ENCODE measurements around the gene MXRA8.

The MXRA8 gene

DNA sequence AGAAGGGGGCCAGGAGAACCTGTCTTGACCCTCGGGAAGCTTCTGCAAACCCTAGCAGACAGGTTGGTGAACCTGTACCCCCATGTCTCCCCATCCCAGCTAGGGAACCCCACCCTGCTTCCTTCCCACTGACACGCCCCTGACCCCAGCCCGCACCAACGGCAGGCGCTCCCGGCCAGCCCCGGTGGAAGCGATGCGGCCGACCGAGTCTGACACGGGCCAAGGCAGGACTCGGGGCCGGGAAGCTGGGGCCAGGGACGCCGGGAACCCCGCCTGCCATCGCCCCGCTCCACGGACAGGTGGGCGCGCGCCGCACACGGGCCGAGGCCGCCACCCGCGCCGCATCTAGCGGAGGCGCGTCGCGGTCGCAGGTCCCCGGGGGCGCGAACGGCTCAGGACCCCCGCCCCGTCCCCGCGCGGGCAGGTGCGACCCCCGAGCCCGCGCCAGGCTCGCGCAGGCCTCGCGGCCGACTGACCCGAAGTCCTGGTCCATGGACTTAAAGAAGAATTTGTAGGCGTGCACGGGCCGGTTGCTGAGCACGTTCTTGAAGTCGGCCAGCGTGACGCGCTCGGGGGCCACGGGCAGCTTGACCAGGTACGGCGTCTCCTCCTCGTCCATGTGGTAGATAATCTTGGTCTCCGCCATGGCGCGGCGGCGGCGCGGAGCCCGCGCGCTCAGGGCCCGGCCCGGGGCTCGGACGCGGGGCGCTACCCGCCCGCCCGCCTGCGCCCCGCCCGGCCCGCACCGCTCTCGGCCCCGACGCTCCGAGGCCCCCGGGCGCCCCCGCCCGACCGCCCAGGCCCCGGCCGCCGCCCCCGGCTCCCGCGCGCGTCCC is 9.7 kb downstream of the MXRA8 start:
- DNase-seq (ENCODE audit: low spot score) = no peak

DNA sequence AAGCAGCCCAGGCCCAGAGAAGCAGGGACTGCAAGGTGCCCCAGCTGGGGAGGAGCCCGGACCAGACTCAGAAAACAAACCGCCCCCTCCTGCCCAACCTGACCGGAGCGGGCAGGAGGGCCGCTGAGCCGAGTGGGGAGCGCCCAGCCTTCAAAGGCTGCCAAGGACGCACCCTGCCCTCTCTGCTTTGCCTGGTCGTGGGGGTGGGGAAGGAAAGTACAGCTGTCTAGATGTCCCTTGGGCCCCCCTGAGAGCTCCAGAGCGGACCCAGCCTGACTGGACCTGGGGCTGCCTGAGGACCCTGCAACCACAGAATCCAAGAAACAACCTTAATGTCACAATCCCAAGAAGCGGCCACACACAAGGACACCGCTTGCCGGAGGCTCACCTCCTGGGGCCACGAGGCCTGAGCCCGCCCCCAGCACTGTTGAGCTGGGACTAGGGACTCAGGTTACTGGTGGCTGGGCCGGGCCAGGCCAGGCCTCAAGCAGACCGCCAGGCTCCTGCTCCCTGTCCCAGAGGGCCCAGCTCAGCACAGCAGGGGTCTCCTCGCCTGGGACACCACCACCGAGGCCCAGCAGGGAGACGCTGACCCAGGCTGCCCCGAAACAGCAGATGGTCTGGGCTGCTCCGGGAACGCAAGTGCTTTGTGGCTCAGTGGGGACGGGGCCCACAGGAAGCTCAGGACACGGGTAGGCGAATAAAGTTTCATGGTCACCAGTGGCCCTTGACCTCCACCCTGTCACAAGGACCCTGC is 10.5 kb downstream of the MXRA8 start:
- peak; percentile 81 for DNase-seq (ENCODE audit: low spot score)

DNA sequence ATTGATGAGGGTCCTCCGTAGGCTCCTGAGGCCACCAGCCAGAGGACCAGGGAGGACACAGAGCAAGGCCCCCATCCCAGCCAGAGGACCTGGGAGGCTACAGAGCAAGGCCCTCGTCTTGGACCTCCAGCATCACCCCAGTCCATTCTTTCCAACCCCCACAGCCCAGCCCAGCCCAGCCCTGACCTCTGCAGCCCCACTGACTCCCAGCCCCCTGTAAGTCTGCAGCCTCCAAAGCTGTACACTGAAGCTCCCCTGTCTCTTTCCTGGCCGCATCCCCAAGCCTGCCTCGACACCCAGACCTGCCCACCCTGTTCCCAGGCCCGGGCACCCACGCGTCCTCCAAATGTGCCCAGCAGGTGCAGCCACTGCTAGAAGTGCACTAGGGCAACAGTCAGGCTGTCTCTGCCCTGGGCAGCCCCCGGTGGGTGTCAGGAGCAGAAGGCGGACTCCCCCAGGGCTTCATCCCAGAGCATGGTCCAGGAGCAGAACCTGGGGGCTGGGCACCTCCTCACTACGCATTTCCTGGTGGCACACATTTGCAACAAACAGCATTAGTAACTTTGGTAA is 11.2 kb downstream of the MXRA8 start:
- DNase-seq (ENCODE audit: low spot score) = no peak

- DNase-seq (ENCODE audit: low spot score) = no peak
Observed at GRCh38 chr1:1346501-1346890, 11.9 kb downstream of the MXRA8 start.

GRCh38 chr1:1345860-1346500 is 12.4 kb downstream of the MXRA8 start:
- no peak for DNase-seq (ENCODE audit: low spot score)

DNA sequence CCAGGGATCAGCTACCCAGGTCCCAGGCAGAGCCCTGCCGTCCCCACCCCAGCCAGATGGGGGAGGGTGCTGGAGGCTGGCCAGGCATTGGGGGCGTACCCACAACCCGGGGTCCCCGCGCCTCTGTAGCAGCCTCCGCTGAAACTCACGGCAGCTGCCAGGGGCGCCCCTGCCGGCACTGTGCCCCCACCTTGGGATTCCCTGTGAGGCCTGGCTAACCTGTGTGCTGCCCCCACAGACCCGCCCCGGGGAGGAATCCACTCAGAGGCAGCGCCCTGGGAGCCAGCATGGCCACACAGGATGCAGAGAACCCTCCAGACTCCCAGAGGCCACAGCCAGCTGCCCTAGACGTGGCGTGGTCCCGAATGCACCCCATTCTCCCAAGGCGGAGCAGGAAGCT is 13.0 kb downstream of the MXRA8 start:
- DNase-seq (ENCODE audit: low spot score) = no peak

- DNase-seq (ENCODE audit: low spot score) = peak; percentile 93
Observed at GRCh38 chr1:1344655-1345361, 13.5 kb downstream of the MXRA8 start.

DNA sequence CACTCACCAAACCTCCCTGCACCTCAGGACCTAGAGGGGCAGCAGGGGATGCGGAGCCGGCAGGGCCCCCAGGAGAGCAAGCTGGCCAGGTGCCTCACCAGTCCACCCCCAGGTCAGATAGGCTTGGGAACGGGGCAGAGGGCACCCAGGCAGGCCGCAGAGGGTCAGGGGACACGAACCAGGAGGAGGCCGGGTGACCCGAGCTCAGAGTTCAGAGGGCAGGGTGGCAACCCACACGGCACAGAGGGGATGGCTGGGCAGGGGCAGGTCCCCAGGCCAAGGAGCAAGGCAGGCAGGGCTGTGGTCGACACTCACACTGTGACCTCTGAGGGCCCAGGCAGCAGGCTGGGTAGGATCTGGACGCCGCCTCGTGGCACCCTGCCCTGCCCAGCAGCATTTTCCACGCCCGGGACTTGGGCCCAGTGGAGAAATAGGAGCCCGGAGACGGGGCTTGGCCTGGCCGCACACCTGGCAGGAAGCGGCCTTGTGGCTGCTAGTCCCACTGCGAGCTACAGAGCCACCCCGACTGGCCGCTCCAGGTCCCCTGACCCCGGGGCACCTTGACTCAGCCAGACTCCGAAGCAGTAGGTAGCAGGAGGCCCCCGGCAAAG is 14.4 kb downstream of the MXRA8 start:
- no peak for DNase-seq (ENCODE audit: low spot score)

GRCh38 chr1:1342584-1343115 is 15.7 kb downstream of the MXRA8 start:
- no peak for DNase-seq (ENCODE audit: low spot score)

- DNase-seq (ENCODE audit: low spot score) = no peak
Observed at GRCh38 chr1:1342061-1342562, 16.2 kb downstream of the MXRA8 start.

GRCh38 chr1:1341549-1342021 is 16.8 kb downstream of the MXRA8 start:
- DNase-seq (ENCODE audit: low spot score) = no peak

DNA sequence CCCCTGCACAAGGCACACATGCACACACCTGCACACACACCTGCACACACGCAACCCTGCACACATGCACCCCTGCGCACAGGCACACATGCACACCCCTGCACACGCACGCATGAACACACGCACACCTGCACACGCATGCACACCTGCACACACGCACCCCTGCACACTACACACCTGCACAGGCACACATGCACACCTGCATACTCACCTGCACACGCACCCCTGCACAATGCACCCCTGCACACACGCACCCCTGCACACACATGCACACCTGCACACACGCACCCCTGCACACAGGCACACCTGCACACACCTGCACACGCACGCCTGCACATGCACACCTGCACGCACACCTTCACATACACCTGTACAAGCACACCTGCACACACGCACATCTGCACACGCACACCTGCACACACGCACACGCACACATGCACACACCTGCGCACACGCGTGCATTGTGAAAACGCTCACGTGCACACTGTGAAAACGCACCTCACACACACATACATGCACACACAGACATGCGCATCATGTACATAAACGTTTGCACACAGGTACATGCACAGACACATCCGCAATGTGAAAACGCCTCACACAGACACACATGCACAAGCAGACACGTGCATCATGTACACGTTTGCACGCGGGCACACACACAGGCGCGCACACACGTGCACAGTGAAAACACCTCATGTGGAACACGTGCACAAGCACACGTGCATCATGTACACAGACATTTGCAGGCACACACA is 17.4 kb downstream of the MXRA8 start:
- DNase-seq (ENCODE audit: low spot score) = no peak

DNA sequence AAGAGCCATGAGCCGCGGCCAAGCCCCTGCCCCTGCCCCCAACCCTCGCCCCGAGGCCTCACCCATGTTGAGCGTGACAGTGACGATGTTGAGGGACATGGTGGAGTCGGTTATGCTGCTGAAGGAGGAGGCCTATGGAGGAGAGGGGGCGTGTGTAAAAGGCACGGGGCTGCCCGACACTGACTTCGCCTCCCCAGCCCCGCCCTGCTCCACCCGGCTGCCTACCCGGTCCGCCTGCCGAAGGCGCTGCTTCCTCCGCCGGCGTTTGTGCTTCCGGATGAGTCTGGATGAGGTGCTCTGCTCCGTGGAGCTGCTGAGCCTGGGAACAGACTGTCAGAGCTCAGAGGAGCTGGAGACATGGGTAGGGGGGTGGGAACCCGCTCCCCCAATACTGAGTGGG is 18.2 kb downstream of the MXRA8 start:
- DNase-seq (ENCODE audit: low spot score) = no peak

DNA sequence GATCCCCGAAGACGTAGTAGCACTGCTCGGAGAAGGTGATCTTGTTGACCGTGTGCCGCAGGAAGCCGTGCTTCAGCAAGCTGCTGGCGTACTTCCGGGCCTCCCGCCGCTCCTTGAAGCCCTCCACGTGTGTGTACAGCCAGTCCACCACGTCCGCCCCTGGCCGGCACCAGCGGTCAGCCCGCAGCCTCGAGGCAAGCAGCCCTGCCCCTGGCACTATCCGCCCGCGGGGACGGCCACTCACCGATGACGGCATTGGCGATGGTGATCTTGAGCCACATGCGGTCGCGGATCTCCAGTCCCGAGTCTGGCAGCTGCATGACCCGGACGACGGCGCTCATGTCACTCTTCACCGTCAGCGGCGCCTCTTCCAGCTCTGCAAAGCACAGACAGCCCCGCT is 20.1 kb downstream of the MXRA8 start:
- no peak for DNase-seq (ENCODE audit: low spot score)

DNA sequence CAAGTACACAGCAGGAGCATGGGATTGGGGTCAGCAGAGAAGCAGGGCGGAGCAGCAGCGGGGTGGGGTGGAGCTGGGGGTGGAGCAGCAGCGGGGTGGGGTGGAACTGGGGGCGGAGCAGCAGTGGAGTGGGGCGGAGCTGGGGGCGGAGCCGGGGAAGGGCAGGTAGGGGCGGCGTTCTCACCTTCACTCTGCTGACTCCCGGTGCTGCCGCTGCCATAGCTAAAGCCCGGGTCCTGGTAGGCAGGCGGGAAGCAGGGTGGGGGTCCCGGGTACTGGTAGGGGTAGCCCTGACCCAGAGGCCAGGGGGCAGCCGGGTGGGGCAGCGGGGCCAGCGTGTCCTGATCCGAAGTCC is 20.6 kb downstream of the MXRA8 start:
- no peak for DNase-seq (ENCODE audit: low spot score)

DNA sequence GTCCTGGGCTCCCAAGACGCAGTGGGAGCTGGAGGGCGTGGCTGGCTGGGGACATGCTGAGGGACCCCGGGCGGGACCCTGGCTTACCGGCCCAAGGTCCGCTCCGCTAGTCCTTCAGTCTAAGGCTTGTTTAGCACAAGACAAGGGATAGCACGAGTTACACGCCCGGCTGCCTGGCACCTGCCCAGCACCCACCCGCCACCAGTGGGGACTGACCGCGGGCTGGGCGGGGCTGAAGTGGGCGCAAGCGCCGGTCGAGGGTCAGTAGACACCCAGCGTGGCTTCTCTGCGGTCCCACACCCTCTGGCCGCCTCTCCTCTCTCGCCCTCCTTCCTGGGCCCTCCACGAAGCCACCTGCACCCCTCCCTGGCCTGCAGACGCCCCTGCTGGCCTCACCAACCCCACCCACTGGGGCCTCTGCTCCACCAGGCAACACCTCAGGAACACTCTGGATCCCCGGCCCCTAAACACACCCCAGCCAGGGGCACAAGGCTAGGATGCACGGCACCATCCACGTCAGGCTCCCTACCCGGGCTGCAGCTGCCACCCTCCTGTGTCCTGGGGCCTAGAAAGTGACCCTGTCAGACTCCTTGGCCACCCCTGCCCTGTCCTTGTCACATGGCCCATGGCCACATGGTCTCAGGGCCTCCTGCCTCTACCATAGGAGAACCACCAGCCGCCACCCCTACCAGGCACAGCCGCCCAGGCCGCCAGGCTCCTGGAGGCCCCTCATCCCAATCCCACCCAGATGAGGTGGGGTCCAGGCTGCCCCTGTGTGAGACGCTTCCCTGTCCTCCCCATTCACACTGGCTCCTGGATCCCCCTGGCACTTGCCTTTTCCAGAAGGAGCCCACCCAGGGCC is 21.2 kb downstream of the MXRA8 start:
- DNase-seq (ENCODE audit: low spot score) = no peak

DNA sequence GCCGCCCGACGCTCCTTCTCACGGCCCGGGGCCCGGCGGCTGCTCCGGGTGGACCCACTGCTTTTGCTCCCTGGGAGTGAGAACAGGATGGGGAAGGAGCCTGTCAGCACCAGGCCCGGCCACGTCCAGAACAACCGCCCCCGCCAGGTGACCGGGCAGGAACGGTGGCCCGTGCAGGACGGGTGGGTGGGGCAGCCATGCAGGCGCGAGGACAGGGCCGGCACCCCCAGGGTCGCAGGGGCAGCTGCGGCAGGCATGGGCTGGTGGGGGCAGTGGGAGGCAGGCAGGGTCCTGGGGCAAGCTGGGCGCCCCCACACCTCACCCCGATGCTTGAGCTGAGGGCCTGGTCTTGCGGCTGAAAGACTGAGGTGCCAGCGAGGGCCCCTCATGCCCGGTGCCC is 21.9 kb downstream of the MXRA8 start:
- no peak for DNase-seq (ENCODE audit: low spot score)

DNA sequence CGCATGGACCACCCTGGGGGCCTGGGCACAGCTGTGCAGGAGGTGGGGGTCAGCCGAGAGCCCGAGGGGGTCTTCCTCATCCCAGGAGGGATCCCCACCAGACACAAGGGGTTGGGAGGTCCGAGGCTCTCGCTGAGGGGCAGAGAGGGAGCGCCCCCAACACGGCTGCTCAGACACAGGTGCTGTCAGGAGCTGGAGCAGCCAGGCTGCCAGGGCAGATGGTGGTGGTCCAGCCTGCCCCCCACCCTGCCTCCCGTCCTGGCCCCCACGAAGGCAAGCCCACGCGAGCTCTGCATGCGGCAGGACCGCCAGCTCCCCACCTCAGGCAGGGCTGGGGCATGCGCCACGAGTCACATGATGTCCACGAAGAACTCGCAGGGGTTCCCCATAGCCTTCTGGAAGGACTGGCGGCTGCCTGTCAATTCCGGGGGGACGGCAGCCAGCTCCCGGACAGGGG is 22.5 kb downstream of the MXRA8 start:
- no peak for DNase-seq (ENCODE audit: low spot score)

GRCh38 chr1:1335283-1335682 is 23.1 kb downstream of the MXRA8 start:
- no peak for DNase-seq (ENCODE audit: low spot score)

Data from HuH-7 (cell line).